ENCODE data around the gene IFNA7.

- TF ChIP-seq CTCF (IDR thresholded peaks at IDR 0.05; ENCODE audit: low read length) (no peak), EZH2 (IDR thresholded peaks at IDR 0.05; ENCODE audit: borderline replicate concordance, low read length) (no peak)
Observed at GRCh38 chr9:21171351-21171750, 30.7 kb downstream of the IFNA7 start.

Data from OCI-LY1 (cell line).